GM18505 (cell line): Measurements from ENCODE around the gene RHOT2.
A peak's percentile ranks its signal among the peaks of the same experiment; 100 is the strongest.

Experiments
- ATAC-seq: cut with Tn5 transposase; IDR thresholded peaks from one replicate; pipeline ENCODE4 v1.9.1; 2021; ENCODE audit not compliant: unreplicated experiment
- POLR2A ChIP-seq: IDR thresholded peaks from 4 replicates; pipeline ENCODE4 v1.6.1; 2011; ENCODE audit warnings: borderline replicate concordance; ENCODE audit not compliant: insufficient read depth, insufficient read length; ENCODE audit errors: extremely low read depth

The RHOT2 gene

GRCh38 chr16:629185-629832 is 38.6 kb upstream of the RHOT2 start:
- TF ChIP-seq POLR2A = no peak
- no peak for ATAC-seq

- TF ChIP-seq POLR2A = no peak
- ATAC-seq = no peak
Observed at GRCh38 chr16:629833-630248, 38.1 kb upstream of the RHOT2 start.

- no peak for ATAC-seq
- TF ChIP-seq POLR2A = no peak
Observed at GRCh38 chr16:630249-630814, 37.6 kb upstream of the RHOT2 start.

GRCh38 chr16:630815-631405 is 37.0 kb upstream of the RHOT2 start, which contains the start of gene WFIKKN1:
Gene WFIKKN1, plus strand, starts transcription at chr16:630985. Its CDS starts 269 bp downstream, at chr16:631254.
- ATAC-seq = no peak
- TF ChIP-seq POLR2A = no peak

GRCh38 chr16:631808-632358 is 36.0 kb upstream of the RHOT2 start:
- ATAC-seq = no peak
- TF ChIP-seq POLR2A = no peak

GRCh38 chr16:632486-633335 is 35.2 kb upstream of the RHOT2 start:
- peak; percentile 1 for TF ChIP-seq POLR2A
- no peak for ATAC-seq

GRCh38 chr16:633336-634050 is 34.4 kb upstream of the RHOT2 start:
- TF ChIP-seq POLR2A = no peak
- ATAC-seq = no peak

GRCh38 chr16:634051-634670 is 33.8 kb upstream of the RHOT2 start:
- ATAC-seq = no peak
- no peak for TF ChIP-seq POLR2A

- TF ChIP-seq POLR2A = no peak
- no peak for ATAC-seq
Observed at GRCh38 chr16:634996-635395, 32.9 kb upstream of the RHOT2 start.

- no peak for TF ChIP-seq POLR2A
- no peak for ATAC-seq
Observed at GRCh38 chr16:635573-636205, 32.2 kb upstream of the RHOT2 start.

GRCh38 chr16:636206-637080 is 31.5 kb upstream of the RHOT2 start, which contains the start of gene METTL26:
Gene METTL26, minus strand, starts transcription at chr16:636305. Its CDS starts 15 bp downstream, at chr16:636290.
- TF ChIP-seq POLR2A = peak; percentile 72
- peak; percentile 62 for ATAC-seq
